Keratinocyte (primary cell): ENCODE results near the gene DCAF8.

Source experiments
- EZH2 ChIP-seq: IDR thresholded peaks from one replicate; pipeline ENCODE4 v1.6.1; 2012; ENCODE audit warnings: inconsistent platforms, mild to moderate bottlenecking, low read length, moderate library complexity
- TF ChIP-seq, protein P1 (sequence below), 3 experiments: IDR thresholded peaks in 1 of 3; conservative IDR thresholded peaks in 1 of 3; optimal IDR thresholded peaks in 1 of 3; 2 replicates in 2 of 3; 3 replicates in 1 of 3; pipeline versions ENCODE3 to v1.5.1; 2011; ENCODE audit warnings: low read length in 3 of 3, mild to moderate bottlenecking in 3 of 3, moderate library complexity in 2 of 3, control low read depth in 1 of 3, inconsistent platforms in 1 of 3; ENCODE audit not compliant: insufficient read depth in 2 of 3; ENCODE audit errors: extremely low read depth in 1 of 3

DNA sequence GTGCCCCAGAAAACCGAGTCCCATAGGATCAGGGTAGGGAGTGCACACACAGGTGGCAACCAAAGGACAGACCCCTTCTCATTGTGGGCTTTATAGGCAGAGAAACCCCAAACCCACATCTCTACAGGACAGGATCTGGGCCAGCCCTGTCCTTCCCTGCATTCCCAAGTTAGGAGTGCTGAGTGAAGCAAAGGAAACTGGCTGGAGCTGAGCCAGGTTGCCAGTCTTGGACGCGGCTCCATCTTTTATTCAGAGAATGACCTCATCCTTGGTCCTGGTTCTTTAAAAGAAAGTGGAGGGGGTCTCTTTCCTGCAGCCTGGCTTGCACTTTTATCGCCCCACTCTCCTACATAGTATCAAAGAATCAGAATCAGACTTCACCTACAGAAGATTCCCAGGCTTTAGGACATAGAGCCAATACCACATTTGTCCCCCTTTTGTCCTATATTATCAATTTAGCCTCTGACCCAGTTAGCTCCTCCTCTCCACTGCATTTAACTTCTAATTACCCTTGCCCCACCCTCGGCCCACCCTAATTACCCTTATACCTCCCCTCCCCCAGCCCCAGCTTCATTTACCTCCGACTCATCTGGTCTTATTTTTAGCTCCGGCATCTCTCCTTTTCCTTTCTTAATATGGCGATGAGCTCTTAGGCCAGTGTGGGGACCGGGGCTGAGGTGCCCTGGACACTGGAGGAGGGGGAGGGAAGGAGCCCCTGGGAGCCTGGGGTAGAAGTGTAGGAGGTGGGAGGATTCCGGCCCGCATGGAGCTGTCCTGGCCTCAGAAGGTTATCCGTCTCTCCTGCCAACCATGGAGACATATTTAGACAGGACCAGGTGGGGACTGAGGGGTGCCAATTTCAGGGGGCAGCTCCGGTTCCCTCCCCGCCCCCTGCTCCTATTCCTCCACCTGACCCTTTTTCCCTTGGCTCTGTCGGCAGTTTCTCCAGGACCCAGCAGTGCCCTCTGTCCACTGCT lies 72.4 kb downstream of the DCAF8 start, which contains the start of gene CASQ1:
- TF ChIP-seq EZH2, result no peak
- TF ChIP-seq, protein P1, sequence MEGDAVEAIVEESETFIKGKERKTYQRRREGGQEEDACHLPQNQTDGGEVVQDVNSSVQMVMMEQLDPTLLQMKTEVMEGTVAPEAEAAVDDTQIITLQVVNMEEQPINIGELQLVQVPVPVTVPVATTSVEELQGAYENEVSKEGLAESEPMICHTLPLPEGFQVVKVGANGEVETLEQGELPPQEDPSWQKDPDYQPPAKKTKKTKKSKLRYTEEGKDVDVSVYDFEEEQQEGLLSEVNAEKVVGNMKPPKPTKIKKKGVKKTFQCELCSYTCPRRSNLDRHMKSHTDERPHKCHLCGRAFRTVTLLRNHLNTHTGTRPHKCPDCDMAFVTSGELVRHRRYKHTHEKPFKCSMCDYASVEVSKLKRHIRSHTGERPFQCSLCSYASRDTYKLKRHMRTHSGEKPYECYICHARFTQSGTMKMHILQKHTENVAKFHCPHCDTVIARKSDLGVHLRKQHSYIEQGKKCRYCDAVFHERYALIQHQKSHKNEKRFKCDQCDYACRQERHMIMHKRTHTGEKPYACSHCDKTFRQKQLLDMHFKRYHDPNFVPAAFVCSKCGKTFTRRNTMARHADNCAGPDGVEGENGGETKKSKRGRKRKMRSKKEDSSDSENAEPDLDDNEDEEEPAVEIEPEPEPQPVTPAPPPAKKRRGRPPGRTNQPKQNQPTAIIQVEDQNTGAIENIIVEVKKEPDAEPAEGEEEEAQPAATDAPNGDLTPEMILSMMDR (optimal IDR thresholded peaks at IDR 0.05 in 1 of 3, IDR thresholded peaks at IDR 0.05 in 1 of 3, conservative IDR thresholded peaks at IDR 0.05 in 1 of 3; ENCODE audit: extremely low read depth in 1 of 3, insufficient read depth in 2 of 3, low read length in 3 of 3), result no peak
